ENCODE results near the gene NOSTRIN. TPM values are rescaled to one million over a fixed set of nuclear protein-coding genes. Genes with fewer than 3 reads are reported as not detected.
"Not testable (repeated sequence)": the region's sequence is repeated elsewhere in the genome, so short reads cannot be mapped to it uniquely, and the experiment has no call there.

The NOSTRIN gene
- total RNA-seq, 1 experiment from 2014 or later = 9.8 TPM

GRCh38 chr2:168874368-168875054 is 72.1 kb downstream of the NOSTRIN start:
- CTCF ChIA-PET = no interaction called here
- no peaks in the 10 kb centered on the region for H3K36me3 ChIP-seq (ENCODE audit: control insufficient read depth, insufficient read depth, low read length)
- no TSS peak for BruUV-seq (replicated peaks)
- H3K27me3 Mint-ChIP-seq (ENCODE audit: insufficient read depth, unreplicated experiment) = no peaks in the 10 kb centered on the region
- H3K36me3 Mint-ChIP-seq (ENCODE audit: insufficient read depth, unreplicated experiment) = peaks cover 7% of the 10 kb centered on the region
- intact Hi-C loops (cut with micrococcal nuclease; ENCODE audit: unreplicated experiment) = no loop called here
- H3K9me3 Mint-ChIP-seq (ENCODE audit: unreplicated experiment) = no peaks in the 10 kb centered on the region
- no peak overlapping the region for H3K4me3 ChIP-seq (ENCODE audit: low read depth, low read length)
- H3K4me3 Mint-ChIP-seq (ENCODE audit: unreplicated experiment) = no peak overlapping the region
- no peaks in the 10 kb centered on the region for H3K4me1 ChIP-seq
- TF ChIP-seq CTCF (IDR thresholded peaks at IDR 0.05; ENCODE audit: insufficient read depth in 1 of 2, low read depth in 1 of 2, low read length in 1 of 2, severe bottlenecking in 1 of 2, unreplicated experiment in 1 of 2) = no peak
- no peaks in the 10 kb centered on the region for H3K4me1 Mint-ChIP-seq (ENCODE audit: low read depth, unreplicated experiment)
- POLR2A ChIA-PET = no interaction called here
- no peaks in the 10 kb centered on the region for H3K27me3 ChIP-seq (replicated peaks; ENCODE audit: control insufficient read depth, insufficient read depth, low read length)
- H3K9me3 ChIP-seq = no peaks in the 10 kb centered on the region
- H3K27ac Mint-ChIP-seq (ENCODE audit: unreplicated experiment) = no peak overlapping the region
- DNase-seq = no peak

- H3K36me3 ChIP-seq (ENCODE audit: control insufficient read depth, insufficient read depth, low read length); DNase-seq; POLR2A ChIA-PET; H3K4me3 ChIP-seq (ENCODE audit: low read depth, low read length); H3K4me1 Mint-ChIP-seq (ENCODE audit: low read depth, unreplicated experiment); H3K27me3 ChIP-seq (replicated peaks; ENCODE audit: control insufficient read depth, insufficient read depth, low read length); H3K27ac Mint-ChIP-seq (ENCODE audit: unreplicated experiment); H3K9me3 ChIP-seq; intact Hi-C loops (cut with micrococcal nuclease; ENCODE audit: unreplicated experiment); BruUV-seq (replicated peaks); H3K27me3 Mint-ChIP-seq (ENCODE audit: insufficient read depth, unreplicated experiment); H3K4me1 ChIP-seq; H3K4me3 Mint-ChIP-seq (ENCODE audit: unreplicated experiment); H3K9me3 Mint-ChIP-seq (ENCODE audit: unreplicated experiment); CTCF ChIA-PET: not testable (repeated sequence)
- H3K36me3 Mint-ChIP-seq (ENCODE audit: insufficient read depth, unreplicated experiment) = peaks cover 15% of the 10 kb centered on the region
Observed at GRCh38 chr2:168882163-168882562, 79.7 kb downstream of the NOSTRIN start.

GRCh38 chr2:168884975-168885374 is 82.5 kb downstream of the NOSTRIN start:
- Mint-ChIP-seq H3K36me3 (ENCODE audit: insufficient read depth, unreplicated experiment) (peaks cover 20% of the 10 kb centered on the region), H3K27ac (ENCODE audit: unreplicated experiment) (no peak overlapping the region), H3K9me3 (ENCODE audit: unreplicated experiment) (no peaks in the 10 kb centered on the region), H3K4me1 (ENCODE audit: low read depth, unreplicated experiment) (no peaks in the 10 kb centered on the region), H3K4me3 (ENCODE audit: unreplicated experiment) (no peak overlapping the region), H3K27me3 (ENCODE audit: insufficient read depth, unreplicated experiment) (no peaks in the 10 kb centered on the region)
- no peak for TF ChIP-seq CTCF (IDR thresholded peaks at IDR 0.05; ENCODE audit: insufficient read depth in 1 of 2, low read depth in 1 of 2, low read length in 1 of 2, severe bottlenecking in 1 of 2, unreplicated experiment in 1 of 2)
- POLR2A ChIA-PET = no interaction called here
- Histone ChIP-seq H3K27me3 (replicated peaks; ENCODE audit: control insufficient read depth, insufficient read depth, low read length) (no peaks in the 10 kb centered on the region), H3K4me3 (ENCODE audit: low read depth, low read length) (no peak overlapping the region), H3K9me3 (no peaks in the 10 kb centered on the region), H3K4me1 (no peaks in the 10 kb centered on the region), H3K36me3 (ENCODE audit: control insufficient read depth, insufficient read depth, low read length) (no peaks in the 10 kb centered on the region)
- intact Hi-C loops (cut with micrococcal nuclease; ENCODE audit: unreplicated experiment) = no loop called here
- BruUV-seq (replicated peaks) = no TSS peak
- no peak for DNase-seq
- CTCF ChIA-PET = no interaction called here
